ENCODE results near the gene TMEM170B. TPM values are rescaled to one million over a fixed set of nuclear protein-coding genes. Genes with fewer than 3 reads are reported as not detected.

The TMEM170B gene
- total RNA-seq, 1 donor from 2014 or later: 3.2 TPM

DNA sequence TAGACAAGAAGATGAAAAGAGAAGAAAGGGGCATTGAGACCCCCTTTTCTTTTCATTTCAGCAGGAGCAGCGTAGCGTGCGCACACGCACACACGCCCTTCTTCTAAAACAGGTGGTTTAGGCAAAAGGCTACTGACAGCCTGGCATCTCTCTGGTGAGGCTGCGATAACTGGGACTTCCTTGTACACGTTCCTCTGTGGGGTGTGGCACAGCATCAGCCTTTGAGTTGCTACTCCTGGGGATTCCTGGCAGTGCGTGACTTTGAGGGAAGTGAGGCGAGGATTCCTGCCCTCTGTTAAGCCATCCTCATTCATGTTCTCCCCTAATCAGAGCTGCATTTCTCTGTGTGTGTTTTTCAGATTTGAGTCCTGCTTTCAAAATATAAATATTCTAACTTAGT, 94.7 kb downstream of the TMEM170B start:
- TF ChIP-seq, protein P1, sequence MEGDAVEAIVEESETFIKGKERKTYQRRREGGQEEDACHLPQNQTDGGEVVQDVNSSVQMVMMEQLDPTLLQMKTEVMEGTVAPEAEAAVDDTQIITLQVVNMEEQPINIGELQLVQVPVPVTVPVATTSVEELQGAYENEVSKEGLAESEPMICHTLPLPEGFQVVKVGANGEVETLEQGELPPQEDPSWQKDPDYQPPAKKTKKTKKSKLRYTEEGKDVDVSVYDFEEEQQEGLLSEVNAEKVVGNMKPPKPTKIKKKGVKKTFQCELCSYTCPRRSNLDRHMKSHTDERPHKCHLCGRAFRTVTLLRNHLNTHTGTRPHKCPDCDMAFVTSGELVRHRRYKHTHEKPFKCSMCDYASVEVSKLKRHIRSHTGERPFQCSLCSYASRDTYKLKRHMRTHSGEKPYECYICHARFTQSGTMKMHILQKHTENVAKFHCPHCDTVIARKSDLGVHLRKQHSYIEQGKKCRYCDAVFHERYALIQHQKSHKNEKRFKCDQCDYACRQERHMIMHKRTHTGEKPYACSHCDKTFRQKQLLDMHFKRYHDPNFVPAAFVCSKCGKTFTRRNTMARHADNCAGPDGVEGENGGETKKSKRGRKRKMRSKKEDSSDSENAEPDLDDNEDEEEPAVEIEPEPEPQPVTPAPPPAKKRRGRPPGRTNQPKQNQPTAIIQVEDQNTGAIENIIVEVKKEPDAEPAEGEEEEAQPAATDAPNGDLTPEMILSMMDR (IDR thresholded peaks at IDR 0.05; ENCODE audit: insufficient read depth, low read length, poor library complexity, severe bottlenecking): no peak
- no peak for DNase-seq (ENCODE audit: low read depth)
- H3K27me3 ChIP-seq (ENCODE audit: control insufficient read depth, insufficient read depth, low read length): no peaks in the 10 kb centered on the region
- no peaks in the 10 kb centered on the region for H3K36me3 ChIP-seq (ENCODE audit: control insufficient read depth, insufficient read depth, low read length)
- no peak overlapping the region for H3K4me3 ChIP-seq (ENCODE audit: low read depth, low read length)

- Histone ChIP-seq H3K4me3 (ENCODE audit: low read depth, low read length) (no peak overlapping the region), H3K27me3 (ENCODE audit: control insufficient read depth, insufficient read depth, low read length) (no peaks in the 10 kb centered on the region), H3K36me3 (ENCODE audit: control insufficient read depth, insufficient read depth, low read length) (no peaks in the 10 kb centered on the region)
- TF ChIP-seq, protein P1 (IDR thresholded peaks at IDR 0.05; ENCODE audit: insufficient read depth, low read length, poor library complexity, severe bottlenecking): no peak
- no peak for DNase-seq (ENCODE audit: low read depth)
Observed at GRCh38 chr6:11632795-11633511, 95.4 kb downstream of the TMEM170B start.

Other genes with a start within 250 kb of the TMEM170B start
- 1.5 and 4.6 TPM in 2 replicates for gene ADTRP, start 241.1 kb downstream of the TMEM170B start, total RNA-seq

Measured in kidney epithelial cell (primary cell).